NCI-H146 (cell line): Measurements from ENCODE around the gene OR2A14.
"Not testable (repeated sequence)": the region's sequence is repeated elsewhere in the genome, so short reads cannot be mapped to it uniquely, and the experiment has no call there.

ENCODE experiments used
- DNase-seq: peaks from one replicate; lab custom pipeline; 2025; lab: John Stamatoyannopoulos, UW

Gene OR2A14

DNA sequence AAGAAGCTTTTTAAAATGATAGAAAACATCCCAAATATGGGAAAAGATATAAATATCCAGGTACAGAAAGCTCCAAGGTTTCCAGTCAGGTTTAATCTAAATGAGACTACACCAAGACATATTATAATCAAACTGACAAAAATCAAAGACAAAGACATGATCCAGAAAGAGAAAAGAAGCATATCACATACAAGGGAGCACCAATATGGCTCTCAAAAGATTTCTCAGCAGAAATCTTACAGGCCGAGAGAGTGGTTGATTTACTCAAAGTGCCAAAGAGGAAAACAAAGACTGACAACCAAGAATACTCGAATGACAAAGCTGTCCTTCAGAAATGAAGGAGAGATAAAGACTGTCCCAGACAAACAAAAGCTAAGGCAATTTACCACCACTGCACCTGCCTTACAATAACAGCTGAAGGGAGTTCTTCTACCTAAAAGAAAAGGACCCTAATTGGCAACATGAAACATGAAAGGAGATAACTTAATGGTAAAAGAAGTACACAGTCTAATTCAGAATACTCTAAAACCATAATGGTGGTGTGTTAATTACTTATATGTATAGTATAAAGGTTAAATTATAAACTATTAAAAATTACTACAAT, 25.4 kb downstream of the OR2A14 start:
- no peak for DNase-seq

DNA sequence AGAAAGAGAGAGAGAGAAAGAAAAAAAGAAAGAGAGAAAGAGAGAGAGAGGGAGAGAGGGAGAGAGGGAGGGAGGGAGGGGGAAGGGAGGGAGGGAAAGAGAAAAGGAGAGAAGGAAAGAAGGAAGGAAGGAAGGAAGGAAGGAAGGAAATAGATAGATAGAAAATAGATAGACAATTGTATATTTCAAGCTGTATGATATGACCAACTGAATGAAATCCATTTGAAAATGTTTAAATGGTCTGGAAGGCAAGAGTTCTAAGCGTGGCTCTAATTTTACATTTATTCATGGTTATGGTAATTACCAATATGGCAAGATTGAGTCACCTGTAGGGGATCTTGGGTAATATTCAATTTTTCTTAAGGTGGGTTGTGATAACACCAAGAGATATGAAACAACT, 35.9 kb downstream of the OR2A14 start:
- DNase-seq = no peak

DNA sequence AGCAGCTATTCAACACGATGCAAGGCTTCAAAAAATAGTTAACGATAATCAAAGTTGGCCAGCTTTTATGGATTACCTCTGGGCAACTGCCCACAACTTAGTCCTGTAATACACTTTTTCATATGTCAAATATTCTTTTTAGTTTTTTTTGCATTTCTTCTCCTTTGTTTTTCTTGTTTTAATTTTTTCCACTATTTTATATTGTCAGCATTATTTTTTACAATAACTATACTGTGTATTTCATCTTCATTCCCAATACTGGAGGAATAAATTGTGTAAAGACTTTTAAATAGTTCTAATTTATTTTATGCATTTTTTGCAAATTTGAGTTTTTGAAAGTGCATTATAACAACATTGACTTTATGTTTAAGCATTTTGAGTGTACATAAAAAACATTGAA, 41.8 kb downstream of the OR2A14 start:
- no peak for DNase-seq

DNA sequence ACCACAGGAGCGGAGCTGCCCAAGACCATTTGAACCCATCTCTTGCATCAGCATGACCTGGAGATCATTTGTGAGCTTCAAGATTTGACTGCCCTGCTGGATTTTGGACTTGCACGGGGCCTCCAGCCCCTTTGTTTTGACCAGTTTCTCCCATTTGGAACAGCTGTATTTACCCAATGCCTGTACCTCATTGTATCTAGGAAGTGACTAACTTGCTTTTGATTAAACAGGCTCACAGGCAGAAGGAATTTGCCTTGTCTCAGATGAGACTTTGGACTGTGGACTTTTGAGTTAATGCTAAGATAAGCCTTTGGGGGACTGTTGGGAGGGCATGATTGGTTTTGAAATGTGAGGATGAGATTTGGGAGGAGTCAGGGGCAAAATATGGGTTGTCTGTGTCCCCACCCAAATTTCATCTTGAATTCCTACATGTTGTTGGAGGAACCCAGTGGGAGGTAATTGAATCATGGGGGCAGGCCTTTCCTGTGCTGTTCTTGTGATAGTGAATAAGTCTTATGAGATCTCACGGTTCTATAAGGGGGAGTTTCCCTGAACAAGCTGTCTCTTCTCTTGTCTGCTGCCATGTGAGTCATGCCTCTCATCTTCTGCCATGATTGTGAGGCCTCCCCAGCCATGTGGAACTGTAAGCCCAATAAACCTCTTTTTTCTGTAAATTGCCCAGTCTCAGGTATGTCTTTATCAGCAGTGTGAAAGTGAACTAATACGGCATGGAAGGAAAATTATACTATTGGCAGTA, 48.8 kb downstream of the OR2A14 start:
- DNase-seq = not testable (repeated sequence)

DNA sequence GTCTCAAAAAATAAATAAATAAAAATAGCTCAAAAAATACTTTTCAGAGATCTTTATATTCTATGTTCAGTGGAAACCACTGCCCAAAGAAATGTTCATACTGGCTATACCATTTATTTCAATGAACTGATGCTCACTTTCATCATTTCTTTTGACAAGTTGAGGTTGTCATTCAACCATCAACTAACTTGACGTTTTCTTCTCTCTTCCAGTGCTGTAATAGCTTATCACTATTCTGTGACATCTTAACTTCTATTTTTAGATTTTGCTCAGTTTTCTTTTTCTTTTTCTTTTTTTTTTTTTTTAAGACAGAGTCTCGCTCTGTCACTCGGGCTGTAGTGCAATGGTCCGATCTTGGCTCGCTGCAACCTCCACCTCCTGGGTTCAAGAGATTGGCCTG, 51.6 kb downstream of the OR2A14 start:
- no peak for DNase-seq

DNA sequence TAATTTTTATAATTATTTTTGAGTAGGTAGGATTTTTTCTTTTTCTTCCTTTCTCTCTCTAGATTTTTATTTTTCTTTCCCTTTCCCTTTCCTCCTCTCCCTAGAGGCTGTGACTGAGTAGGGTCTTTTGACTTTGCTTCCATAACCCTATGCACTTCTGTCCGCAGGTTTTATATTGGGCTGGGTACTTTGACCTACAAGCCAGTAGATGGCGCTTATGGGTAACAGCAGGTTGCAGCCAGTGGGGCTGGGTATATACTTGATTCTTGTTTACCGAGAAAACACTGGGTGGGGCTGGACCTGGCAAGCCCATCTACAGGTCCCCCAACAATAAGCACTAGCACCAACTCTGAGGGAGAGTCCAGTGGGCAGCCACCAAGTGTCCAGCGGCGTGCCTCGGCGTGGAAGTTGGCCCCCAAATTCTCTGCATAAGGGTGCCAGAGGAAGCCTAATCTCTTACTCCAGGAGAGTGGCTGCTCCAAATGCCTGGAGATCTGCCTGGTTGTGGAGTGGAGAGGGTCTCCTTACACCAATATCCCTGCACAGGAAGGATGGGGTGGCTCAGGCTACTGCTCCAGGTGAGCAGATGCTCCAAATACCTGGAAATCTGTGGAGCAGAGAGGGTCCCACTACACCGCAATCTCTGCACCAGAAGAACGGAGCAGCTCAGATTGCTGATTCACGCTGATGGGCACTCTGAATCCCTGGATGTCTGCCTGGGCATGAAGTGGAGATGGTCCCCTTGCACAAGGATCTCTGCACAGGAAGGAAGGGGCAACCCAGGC, 55.6 kb downstream of the OR2A14 start:
- peak; percentile 12 for DNase-seq

DNA sequence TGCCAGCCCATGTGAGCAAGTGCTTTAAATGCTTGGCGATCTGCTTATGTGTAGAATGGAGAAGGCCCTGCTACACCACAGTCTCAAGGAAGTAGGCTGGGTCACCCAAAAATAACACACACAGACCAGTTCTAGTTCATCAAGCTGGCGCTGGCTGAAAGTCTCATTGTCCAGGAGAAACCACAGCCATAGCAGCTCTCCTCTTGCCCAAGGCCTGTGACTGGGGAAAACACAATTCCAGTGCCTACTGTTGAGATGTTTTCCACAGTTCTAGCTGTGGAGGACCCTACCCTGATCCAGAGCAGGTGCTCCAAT, 56.1 kb downstream of the OR2A14 start:
- DNase-seq = not testable (repeated sequence)
